Upper lobe of left lung (tissue), 6 donors: ENCODE measurements around the gene CDKAL1. TPM values are rescaled to one million over a fixed set of nuclear protein-coding genes. Genes with fewer than 3 reads are reported as not detected.

Experiments
- ATAC-seq, 2 donors: fragments of 200-7000 bp; cut with Tn5 transposase; one replicate each; pipeline ENCODE4 v1.9.1; 2022; ENCODE audit warnings: mild to moderate bottlenecking in 2 of 2, moderate library complexity in 2 of 2; ENCODE audit not compliant: low FRiP score in 2 of 2
- DNase-seq, 2 donors: peaks; one replicate each; pipeline ENCODE4 v3.0.0-alpha.2; 2019 to 2020
- H3K27ac ChIP-seq, 4 donors: fragments of 200-600 bp; sonication (generic); one replicate each; pipeline ENCODE4 v1.5.1; 2016 to 2019
- H3K27me3 ChIP-seq, 4 donors: fragments of 200-600 bp; sonication (generic); one replicate each; pipeline ENCODE4 v1.5.1; 2017 to 2019
- H3K36me3 ChIP-seq, 4 donors: fragments of 200-600 bp; sonication (generic); one replicate each; pipeline ENCODE4 v1.5.1; 2016 to 2019
- H3K4me1 ChIP-seq, 4 donors: fragments of 200-600 bp; sonication (generic); one replicate each; pipeline ENCODE4 v1.5.1; 2018 to 2019
- H3K4me3 ChIP-seq, 4 donors: fragments of 200-600 bp; sonication (generic); one replicate each; pipeline ENCODE4 v1.5.1; 2017 to 2019; ENCODE audit warnings: mild to moderate bottlenecking in 2 of 4, moderate library complexity in 1 of 4
- H3K9me3 ChIP-seq, 4 donors: fragments of 200-600 bp; sonication (generic); one replicate each; pipeline ENCODE4 v1.5.1; 2018 to 2019
- EP300 ChIP-seq, 4 donors: sonication (generic); formaldehyde crosslinking; IDR thresholded peaks; one replicate each; pipeline ENCODE4 v1.5.1; 2017; ENCODE audit warnings: antibody characterized with exemption in 4 of 4, control low read depth in 2 of 4
- POLR2A ChIP-seq, 4 donors: fragments of 450-650 bp; IDR thresholded peaks; one replicate each; pipeline ENCODE4 v1.5.1; 2016 to 2017; ENCODE audit warnings: antibody characterized with exemption in 4 of 4, mild to moderate bottlenecking in 2 of 4
- POLR2AphosphoS5 ChIP-seq, 2 donors: sonication (generic); formaldehyde crosslinking; IDR thresholded peaks; one replicate each; pipeline ENCODE4 v1.5.1; 2017; ENCODE audit warnings: antibody characterized with exemption in 2 of 2
- WGBS, 2 donors: methylation state at CpG; one replicate each; pipeline ENCODE4 v1.1.5; 2017 to 2018; 5-methylcytosine and 5-hydroxymethylcytosine counted together
- total RNA-seq, 6 donors: library from RNA; depleted of rRNA in 4 of 6; stranded (reverse); fragments of >200 nt in 4 of 6; gene quantifications; one replicate each; pipeline versions ENCODE4 v1.1.0 to v1.2.1, GENCODE V29; 2016 to 2021
- TF ChIP-seq, protein P1 (sequence below), 6 experiments: fragments of 450-650 bp in 4 of 6; fragments of 200-600 bp in 2 of 6; sonication (generic) in 2 of 6; IDR thresholded peaks; one replicate each; pipeline ENCODE4 v1.5.1; 2016 to 2019; ENCODE audit warnings: antibody characterized with exemption in 6 of 6
- donor health status: DM: no; HTN: no; CAD: no; lungs with moderate emphysema.
- donor health status: DM: no; HTN: yes; CAD: no; lungs with severe emphysema.

The CDKAL1 gene
- total RNA-seq, 6 donors from 2014 or later = 9.4 to 22.6 (median 13.8) TPM

DNA sequence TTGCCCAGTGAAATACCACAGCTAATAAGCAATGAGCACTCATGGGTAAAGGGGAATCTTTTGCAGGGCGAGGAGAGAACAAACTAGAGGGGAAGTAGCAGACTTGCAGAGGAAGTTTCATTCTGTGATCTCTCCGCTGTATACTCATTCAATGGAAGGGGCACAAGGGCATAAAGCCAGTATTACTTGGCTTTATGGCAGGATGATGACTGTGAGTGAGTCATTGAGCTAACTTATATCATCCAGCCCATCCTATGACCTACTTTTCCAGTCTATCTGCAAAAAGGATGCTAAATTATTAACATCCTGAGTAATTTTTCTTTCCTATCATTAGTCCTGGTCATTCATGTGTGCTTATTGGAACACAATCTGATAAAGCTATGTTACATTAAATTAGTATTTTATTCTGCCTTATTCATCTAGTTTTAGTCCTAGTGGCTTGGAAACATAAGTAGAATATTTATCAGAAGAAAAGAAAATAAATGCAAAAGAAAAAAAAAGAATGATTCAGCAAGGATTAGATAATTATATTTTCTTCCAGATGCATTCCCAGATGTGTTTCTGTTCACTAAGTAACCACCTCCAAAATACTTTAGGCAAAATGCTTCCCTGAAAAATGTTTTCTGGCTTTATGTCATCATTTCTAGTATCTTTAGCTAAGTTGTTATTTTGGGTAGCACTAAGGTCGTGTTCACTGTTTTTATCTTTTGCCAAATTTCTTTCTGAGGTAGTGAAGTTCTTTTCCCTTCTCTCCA, 471.7 kb downstream of the CDKAL1 start:
- 78 to 83% methylated on average over 3 of the region's 3 CpGs for WGBS, 2 donors
- H3K4me1 ChIP-seq = no peaks in the 10 kb centered on the region
- H3K27ac ChIP-seq = no peak overlapping the region
- no peaks in the 10 kb centered on the region for H3K27me3 ChIP-seq
- no peaks in the 10 kb centered on the region for H3K36me3 ChIP-seq
- H3K4me3 ChIP-seq = no peak overlapping the region
- no peaks in the 10 kb centered on the region for H3K9me3 ChIP-seq
- TF ChIP-seq, protein P1, sequence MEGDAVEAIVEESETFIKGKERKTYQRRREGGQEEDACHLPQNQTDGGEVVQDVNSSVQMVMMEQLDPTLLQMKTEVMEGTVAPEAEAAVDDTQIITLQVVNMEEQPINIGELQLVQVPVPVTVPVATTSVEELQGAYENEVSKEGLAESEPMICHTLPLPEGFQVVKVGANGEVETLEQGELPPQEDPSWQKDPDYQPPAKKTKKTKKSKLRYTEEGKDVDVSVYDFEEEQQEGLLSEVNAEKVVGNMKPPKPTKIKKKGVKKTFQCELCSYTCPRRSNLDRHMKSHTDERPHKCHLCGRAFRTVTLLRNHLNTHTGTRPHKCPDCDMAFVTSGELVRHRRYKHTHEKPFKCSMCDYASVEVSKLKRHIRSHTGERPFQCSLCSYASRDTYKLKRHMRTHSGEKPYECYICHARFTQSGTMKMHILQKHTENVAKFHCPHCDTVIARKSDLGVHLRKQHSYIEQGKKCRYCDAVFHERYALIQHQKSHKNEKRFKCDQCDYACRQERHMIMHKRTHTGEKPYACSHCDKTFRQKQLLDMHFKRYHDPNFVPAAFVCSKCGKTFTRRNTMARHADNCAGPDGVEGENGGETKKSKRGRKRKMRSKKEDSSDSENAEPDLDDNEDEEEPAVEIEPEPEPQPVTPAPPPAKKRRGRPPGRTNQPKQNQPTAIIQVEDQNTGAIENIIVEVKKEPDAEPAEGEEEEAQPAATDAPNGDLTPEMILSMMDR (IDR thresholded peaks at IDR 0.05) = no peak
- TF ChIP-seq EP300 (IDR thresholded peaks at IDR 0.05) (no peak), POLR2A (IDR thresholded peaks at IDR 0.05) (no peak), POLR2AphosphoS5 (IDR thresholded peaks at IDR 0.05) (no peak)
- DNase-seq (no peak), ATAC-seq (peak in 1 of 2 donors; percentile 70)

DNA sequence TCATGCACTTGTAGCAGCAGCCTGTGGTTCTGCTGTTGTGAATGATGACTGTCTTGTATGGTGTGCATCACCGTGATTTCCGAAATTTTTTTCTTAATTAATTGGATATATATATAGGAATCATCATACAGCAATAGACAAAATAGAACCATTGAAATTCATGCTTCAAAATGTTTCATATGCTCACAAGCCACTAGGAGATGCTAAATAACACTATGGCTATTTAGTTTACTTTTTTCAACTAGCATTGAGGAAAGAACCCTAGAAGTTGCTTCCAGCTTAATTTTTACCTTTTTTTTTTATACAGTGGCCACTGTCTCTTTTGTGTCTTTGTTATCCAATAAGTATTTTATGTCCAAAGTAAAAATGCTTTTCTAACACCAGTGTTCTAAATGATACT, 485.4 kb downstream of the CDKAL1 start:
- peaks cover 0 to 7% (median 0%) of the 10 kb centered on the region in 4 donors for H3K4me1 ChIP-seq
- no peak overlapping the region for H3K4me3 ChIP-seq
- no peak for TF ChIP-seq EP300 (IDR thresholded peaks at IDR 0.05)
- TF ChIP-seq, protein P1 (IDR thresholded peaks at IDR 0.05) = no peak
- TF ChIP-seq POLR2AphosphoS5 (IDR thresholded peaks at IDR 0.05) = no peak
- no peak for TF ChIP-seq POLR2A (IDR thresholded peaks at IDR 0.05)
- DNase-seq = no peak
- ATAC-seq = no peak
- H3K27me3 ChIP-seq = no peaks in the 10 kb centered on the region
- H3K9me3 ChIP-seq = no peaks in the 10 kb centered on the region
- WGBS, 2 donors = 88% methylated on average over 2 of the region's 2 CpGs
- H3K36me3 ChIP-seq = no peaks in the 10 kb centered on the region
- H3K27ac ChIP-seq = no peak overlapping the region

DNA sequence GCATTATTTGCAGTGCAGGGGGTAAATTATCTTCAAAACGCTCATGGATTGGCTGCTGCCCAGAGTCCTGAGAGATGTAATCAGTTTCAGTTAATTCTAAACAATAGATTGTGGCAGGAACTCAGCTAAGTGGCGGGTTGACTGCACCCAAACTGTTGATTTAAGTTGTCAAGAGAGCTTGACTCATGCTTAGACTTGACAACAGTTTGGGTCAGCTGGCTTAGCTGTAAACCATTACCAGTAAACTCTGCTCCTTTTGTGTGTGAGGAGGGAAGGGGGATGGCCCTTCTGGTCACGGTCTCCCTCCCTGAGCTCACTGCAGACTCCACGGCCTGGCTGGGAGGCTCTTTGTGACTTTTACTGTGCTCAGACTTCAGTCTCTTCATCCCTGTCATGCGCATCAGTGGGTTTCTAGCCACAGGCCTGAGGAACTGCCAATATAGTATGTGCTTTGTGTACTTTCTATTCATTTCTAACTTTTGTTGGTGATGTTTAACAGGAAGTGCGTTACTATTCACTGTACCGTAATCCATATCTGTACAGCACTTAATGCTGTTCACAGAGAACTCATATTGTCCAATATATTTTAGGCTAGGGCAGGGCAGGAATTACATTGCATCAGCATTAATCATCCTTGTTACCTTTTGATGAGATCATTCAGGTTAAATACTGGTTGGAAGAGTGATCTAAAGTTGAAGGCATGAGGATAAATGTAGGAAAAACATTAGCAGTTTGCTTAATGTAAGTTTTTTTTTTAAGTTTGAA, 488.3 kb downstream of the CDKAL1 start:
- Histone ChIP-seq H3K4me1 (peaks cover 0 to 7% (median 0%) of the 10 kb centered on the region in 4 donors), H3K27me3 (no peaks in the 10 kb centered on the region), H3K9me3 (peaks cover 0 to 2% (median 0%) of the 10 kb centered on the region in 4 donors), H3K4me3 (no peak overlapping the region), H3K36me3 (no peaks in the 10 kb centered on the region), H3K27ac (peak overlapping the region in 2 of 4 donors; percentile 43 to 65)
- TF ChIP-seq EP300 (IDR thresholded peaks at IDR 0.05) (peak in 1 of 4 donors; percentile 4), POLR2AphosphoS5 (IDR thresholded peaks at IDR 0.05) (no peak)
- WGBS, 2 donors = 66 to 72% methylated on average over 7 of the region's 7 CpGs
- peak in 1 of 2 donors; percentile 45 for DNase-seq
- peak; percentile 29 to 85 for ATAC-seq

DNA sequence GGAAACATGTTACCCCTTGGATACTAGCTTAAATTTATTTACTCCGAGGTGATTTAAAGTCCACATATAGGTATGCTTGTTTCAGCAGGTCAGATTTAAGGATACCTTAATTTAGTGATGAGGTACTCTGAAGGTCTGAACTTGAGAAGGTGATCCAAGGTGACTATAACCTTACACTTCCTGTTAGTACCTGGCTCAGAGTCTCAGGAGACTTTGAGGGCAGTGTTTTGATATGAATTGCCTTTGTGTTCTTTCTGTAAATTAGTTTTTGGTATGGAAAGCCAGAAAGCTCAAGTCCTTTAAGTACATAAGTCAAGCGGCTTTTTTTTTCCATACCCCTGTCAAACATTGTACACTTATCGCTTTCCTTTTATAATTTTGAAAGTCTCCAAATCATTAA, 489.0 kb downstream of the CDKAL1 start:
- peaks cover 0 to 2% (median 0%) of the 10 kb centered on the region in 4 donors for H3K9me3 ChIP-seq
- TF ChIP-seq POLR2AphosphoS5 (IDR thresholded peaks at IDR 0.05) = no peak
- TF ChIP-seq POLR2A (IDR thresholded peaks at IDR 0.05) = no peak
- TF ChIP-seq EP300 (IDR thresholded peaks at IDR 0.05) = no peak
- TF ChIP-seq, protein P1 (IDR thresholded peaks at IDR 0.05) = no peak
- no peaks in the 10 kb centered on the region for H3K27me3 ChIP-seq
- DNase-seq = no peak
- H3K36me3 ChIP-seq = no peaks in the 10 kb centered on the region
- peaks cover 0 to 7% (median 0%) of the 10 kb centered on the region in 4 donors for H3K4me1 ChIP-seq
- 95 to 97% methylated on average over 3 of the region's 3 CpGs for WGBS, 2 donors
- ATAC-seq = no peak
- no peak overlapping the region for H3K4me3 ChIP-seq
- no peak overlapping the region for H3K27ac ChIP-seq

DNA sequence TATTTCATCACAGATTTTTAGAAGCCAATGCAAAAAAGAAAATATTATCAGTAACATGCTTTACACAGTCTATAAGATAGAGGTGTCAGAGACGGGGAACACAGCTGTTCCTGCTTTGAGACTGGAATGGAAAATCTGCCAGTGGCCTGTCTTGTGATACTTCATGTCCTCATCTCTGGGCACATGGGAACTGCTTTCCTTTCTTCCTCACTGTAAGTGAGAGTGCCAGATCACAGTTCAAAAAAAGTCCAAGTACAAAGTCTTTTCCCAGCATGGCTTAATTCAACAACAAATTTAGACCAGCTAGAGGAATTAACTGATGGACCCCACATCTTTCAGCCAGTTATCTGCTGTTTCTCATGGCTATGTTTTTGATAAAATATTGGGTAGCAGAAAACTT, 490.4 kb downstream of the CDKAL1 start:
- no peak for DNase-seq
- Histone ChIP-seq H3K4me1 (peaks cover 0 to 7% (median 0%) of the 10 kb centered on the region in 4 donors), H3K27me3 (no peaks in the 10 kb centered on the region), H3K36me3 (no peaks in the 10 kb centered on the region), H3K9me3 (peaks cover 0 to 2% (median 0%) of the 10 kb centered on the region in 4 donors), H3K4me3 (no peak overlapping the region), H3K27ac (no peak overlapping the region)
- TF ChIP-seq EP300 (IDR thresholded peaks at IDR 0.05) = no peak
- no peak for TF ChIP-seq POLR2AphosphoS5 (IDR thresholded peaks at IDR 0.05)
- TF ChIP-seq POLR2A (IDR thresholded peaks at IDR 0.05) = no peak
- TF ChIP-seq, protein P1 (IDR thresholded peaks at IDR 0.05) = no peak
- 70 to 78% methylated on average over 1 of the region's 1 CpG for WGBS, 2 donors
- ATAC-seq = peak in 1 of 2 donors; percentile 40
